HL-60 (cell line): ENCODE results near the gene REXO1.
A peak's percentile ranks its signal among the peaks of the same experiment; 100 is the strongest.

Experiments used
- DNase-seq, 2 experiments: peaks; one replicate each; pipeline ENCODE4 v3.0.0-alpha.2; 2010 to 2020; ENCODE audit warnings: low read depth in 1 of 2, low spot score in 1 of 2
- H3K27ac ChIP-seq: fragments of 250-450 bp; sonication (Bioruptor Pico); replicated peaks from 2 replicates; pipeline ENCODE4 v1.5.1; 2020; ENCODE audit warnings: mild to moderate bottlenecking, moderate library complexity
- H3K27me3 ChIP-seq: fragments of 250-450 bp; sonication (Bioruptor Pico); 2 replicates; pipeline ENCODE4 v1.5.1; 2021; ENCODE audit warnings: mild to moderate bottlenecking, moderate library complexity; ENCODE audit not compliant: insufficient read depth, poor library complexity, severe bottlenecking
- H3K4me3 ChIP-seq: replicated peaks from 2 replicates; pipeline ENCODE4 v1.5.1; 2011; ENCODE audit warnings: mild to moderate bottlenecking, control low read depth, low read length; ENCODE audit not compliant: insufficient read depth
- GABPA ChIP-seq: IDR thresholded peaks from 2 replicates; pipeline ENCODE4 v1.6.1; 2012; ENCODE audit warnings: low read depth
- POLR2AphosphoS5 ChIP-seq: IDR thresholded peaks from 2 replicates; pipeline ENCODE4 v1.6.1; 2012; ENCODE audit warnings: low read depth
- SPI1 ChIP-seq: IDR thresholded peaks from 2 replicates; pipeline ENCODE4 v1.6.1; 2012; ENCODE audit warnings: low read depth, mild to moderate bottlenecking, borderline replicate concordance
- TF ChIP-seq, protein P1 (sequence below): IDR thresholded peaks from 2 replicates; pipeline ENCODE4 v1.6.1; 2012; ENCODE audit warnings: low read depth; ENCODE audit not compliant: insufficient replicate concordance
- TF ChIP-seq, protein P2 (sequence below): IDR thresholded peaks from one replicate; pipeline ENCODE4 v1.5.1; 2011; ENCODE audit warnings: low read length, control low read depth, inconsistent platforms; ENCODE audit not compliant: insufficient read depth

Gene REXO1

DNA sequence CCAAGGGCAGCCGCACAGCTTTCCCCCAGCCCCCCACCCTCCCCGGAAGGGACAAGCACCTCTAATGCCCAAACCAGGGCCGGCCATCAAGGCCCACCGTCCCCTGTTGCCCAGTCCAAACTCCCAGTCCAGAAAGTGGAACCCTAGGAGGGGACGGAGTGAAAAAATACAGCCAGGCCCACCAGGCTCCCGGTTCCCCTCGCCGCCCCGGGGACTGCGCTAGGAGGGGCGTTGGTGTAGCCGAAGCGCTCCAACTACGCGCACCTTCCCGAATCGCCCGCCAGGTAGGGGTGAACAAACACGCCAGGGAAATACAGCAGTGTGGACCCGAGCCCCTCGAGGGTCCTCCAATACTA lies 13.8 kb upstream of the REXO1 start:
- peak overlapping the region; percentile 99 for H3K27ac ChIP-seq
- no peak for TF ChIP-seq SPI1
- no peak for TF ChIP-seq POLR2AphosphoS5
- TF ChIP-seq, protein P1, sequence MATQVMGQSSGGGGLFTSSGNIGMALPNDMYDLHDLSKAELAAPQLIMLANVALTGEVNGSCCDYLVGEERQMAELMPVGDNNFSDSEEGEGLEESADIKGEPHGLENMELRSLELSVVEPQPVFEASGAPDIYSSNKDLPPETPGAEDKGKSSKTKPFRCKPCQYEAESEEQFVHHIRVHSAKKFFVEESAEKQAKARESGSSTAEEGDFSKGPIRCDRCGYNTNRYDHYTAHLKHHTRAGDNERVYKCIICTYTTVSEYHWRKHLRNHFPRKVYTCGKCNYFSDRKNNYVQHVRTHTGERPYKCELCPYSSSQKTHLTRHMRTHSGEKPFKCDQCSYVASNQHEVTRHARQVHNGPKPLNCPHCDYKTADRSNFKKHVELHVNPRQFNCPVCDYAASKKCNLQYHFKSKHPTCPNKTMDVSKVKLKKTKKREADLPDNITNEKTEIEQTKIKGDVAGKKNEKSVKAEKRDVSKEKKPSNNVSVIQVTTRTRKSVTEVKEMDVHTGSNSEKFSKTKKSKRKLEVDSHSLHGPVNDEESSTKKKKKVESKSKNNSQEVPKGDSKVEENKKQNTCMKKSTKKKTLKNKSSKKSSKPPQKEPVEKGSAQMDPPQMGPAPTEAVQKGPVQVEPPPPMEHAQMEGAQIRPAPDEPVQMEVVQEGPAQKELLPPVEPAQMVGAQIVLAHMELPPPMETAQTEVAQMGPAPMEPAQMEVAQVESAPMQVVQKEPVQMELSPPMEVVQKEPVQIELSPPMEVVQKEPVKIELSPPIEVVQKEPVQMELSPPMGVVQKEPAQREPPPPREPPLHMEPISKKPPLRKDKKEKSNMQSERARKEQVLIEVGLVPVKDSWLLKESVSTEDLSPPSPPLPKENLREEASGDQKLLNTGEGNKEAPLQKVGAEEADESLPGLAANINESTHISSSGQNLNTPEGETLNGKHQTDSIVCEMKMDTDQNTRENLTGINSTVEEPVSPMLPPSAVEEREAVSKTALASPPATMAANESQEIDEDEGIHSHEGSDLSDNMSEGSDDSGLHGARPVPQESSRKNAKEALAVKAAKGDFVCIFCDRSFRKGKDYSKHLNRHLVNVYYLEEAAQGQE, result no peak
- TF ChIP-seq GABPA, result no peak
- TF ChIP-seq, protein P2, sequence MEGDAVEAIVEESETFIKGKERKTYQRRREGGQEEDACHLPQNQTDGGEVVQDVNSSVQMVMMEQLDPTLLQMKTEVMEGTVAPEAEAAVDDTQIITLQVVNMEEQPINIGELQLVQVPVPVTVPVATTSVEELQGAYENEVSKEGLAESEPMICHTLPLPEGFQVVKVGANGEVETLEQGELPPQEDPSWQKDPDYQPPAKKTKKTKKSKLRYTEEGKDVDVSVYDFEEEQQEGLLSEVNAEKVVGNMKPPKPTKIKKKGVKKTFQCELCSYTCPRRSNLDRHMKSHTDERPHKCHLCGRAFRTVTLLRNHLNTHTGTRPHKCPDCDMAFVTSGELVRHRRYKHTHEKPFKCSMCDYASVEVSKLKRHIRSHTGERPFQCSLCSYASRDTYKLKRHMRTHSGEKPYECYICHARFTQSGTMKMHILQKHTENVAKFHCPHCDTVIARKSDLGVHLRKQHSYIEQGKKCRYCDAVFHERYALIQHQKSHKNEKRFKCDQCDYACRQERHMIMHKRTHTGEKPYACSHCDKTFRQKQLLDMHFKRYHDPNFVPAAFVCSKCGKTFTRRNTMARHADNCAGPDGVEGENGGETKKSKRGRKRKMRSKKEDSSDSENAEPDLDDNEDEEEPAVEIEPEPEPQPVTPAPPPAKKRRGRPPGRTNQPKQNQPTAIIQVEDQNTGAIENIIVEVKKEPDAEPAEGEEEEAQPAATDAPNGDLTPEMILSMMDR, result no peak
- H3K27me3 ChIP-seq, result no peaks in the 10 kb centered on the region
- no peak for DNase-seq
- H3K4me3 ChIP-seq, result peak overlapping the region; percentile 90

DNA sequence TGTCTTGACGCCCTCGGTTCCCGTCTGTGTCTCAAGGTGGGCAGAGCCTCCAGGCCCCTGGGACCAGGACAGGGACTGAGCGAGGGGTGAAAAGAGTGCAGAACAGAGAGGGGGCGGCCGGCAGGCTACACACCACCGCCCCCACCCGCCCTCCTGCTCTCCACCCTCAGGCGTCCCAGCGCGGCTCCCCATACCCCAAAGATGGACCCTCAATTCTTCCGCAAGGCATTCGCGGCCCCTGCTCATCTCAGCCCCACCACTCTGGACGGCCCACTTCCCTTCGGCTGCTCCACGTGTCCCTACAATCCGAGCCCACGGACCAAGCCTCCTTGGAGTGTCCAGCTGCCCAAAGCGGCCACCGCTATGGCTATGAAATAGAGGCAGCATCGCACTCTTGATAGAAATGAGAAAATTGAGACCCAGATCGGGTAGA lies 13.3 kb upstream of the REXO1 start:
- DNase-seq, result no peak
- peak overlapping the region; percentile 99 for H3K27ac ChIP-seq
- peak overlapping the region; percentile 90 for H3K4me3 ChIP-seq
- no peak for TF ChIP-seq GABPA
- TF ChIP-seq, protein P2, result no peak
- peak; percentile 24; the same call in 1 of the 2 replicates for TF ChIP-seq SPI1
- H3K27me3 ChIP-seq, result no peaks in the 10 kb centered on the region

DNA sequence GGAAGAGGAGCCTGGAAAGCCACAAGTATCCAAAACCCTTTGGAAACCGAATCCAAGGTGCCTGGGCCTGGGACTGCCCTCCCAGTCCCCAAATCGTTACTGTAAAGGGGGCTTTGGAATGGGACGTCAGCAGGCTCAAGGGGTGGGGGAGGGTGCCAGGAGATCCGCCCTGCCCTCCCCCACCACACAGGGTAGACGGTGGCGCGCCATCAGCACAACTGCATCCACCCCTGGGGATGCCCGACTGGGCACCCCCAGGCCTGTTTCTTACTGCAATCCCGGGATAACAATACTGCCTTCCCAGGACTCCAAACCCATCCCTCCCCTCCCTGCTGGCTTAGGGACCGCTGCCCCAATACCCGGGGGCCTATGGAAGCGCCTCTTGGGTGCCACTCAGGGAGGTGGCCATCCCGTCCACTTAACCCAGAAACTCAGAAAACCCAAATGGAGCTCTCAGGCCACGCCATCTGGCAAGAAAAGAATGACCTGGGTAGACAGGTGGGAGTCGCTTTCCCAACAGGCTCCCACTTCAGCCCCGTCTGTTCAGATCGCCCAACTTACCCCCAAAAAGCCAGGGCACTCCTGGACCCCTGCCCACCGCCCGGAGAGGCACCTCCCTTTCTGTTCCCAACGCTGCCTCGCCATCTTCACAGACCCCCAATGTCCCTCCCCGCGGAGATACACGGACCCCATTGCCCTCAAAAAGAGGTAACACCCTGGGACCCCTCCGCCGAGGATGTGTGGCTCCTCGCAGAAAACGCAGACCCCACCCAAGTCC lies 12.7 kb upstream of the REXO1 start:
- TF ChIP-seq, protein P1, result no peak
- no peak for DNase-seq
- H3K27me3 ChIP-seq, result no peaks in the 10 kb centered on the region
- peak overlapping the region; percentile 90 for H3K4me3 ChIP-seq
- H3K27ac ChIP-seq, result peak overlapping the region; percentile 99

DNA sequence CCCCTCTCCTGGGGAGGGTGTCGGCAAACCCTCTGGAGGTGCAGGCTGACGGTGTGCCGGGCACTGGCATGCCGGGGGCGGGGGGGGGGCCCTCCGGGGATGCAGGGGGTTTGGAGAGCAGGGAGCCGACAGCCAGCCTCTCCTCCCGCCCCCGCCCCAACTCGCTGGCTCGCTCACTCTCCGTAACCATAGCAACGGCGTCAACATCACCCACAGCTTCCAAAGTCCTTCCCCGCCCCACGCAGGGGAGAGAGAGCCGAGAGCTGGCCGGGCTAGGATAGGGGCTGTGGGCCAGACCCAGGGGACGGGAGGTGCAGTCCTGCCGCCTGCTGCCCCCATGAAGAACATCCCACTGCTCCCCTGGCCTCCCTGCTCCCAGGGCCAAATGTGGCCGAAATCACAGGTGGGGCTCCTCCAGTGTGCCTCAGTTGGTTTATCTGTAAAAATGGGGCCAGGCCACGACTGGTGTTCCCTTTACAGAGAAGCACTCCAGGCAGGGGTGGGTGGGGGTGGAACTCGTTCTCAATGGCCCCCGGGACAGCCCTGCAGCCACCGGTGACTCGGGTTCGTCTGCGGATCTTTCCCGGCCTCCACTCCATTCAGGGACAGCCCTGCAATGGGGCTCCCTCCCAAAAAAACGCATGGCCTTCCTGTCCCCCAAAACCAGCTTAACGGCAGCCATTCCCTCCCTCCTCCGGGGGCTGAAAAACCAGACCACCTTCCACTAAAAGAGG lies 11.9 kb upstream of the REXO1 start:
- peak overlapping the region; percentile 99 for H3K27ac ChIP-seq

More for the DNA sequence above, 11.9 kb upstream of the REXO1 start:
- TF ChIP-seq, protein P2, result no peak
- no peak for TF ChIP-seq SPI1
- no peak for TF ChIP-seq GABPA
- no peak; the same call in 1 of the 2 replicates for TF ChIP-seq POLR2AphosphoS5
- TF ChIP-seq, protein P1, result no peak
- Histone ChIP-seq H3K27me3 (no peaks in the 10 kb centered on the region), H3K4me3 (peak overlapping the region; percentile 90)
- DNase-seq, result peak; percentile 74 to 77
